22Rv1 (cell line): Measurements from ENCODE around the gene NAA16.

Experiments
- ZFX ChIP-seq: fragments of 450-650 bp; IDR thresholded peaks from 2 replicates; pipeline ENCODE4 v1.6.1; 2017; ENCODE audit warnings: antibody characterized with exemption, borderline replicate concordance
- TF ChIP-seq, protein P1 (sequence below): fragments of 450-650 bp; IDR thresholded peaks from 2 replicates; pipeline ENCODE4 v1.5.1; 2017; ENCODE audit warnings: mild to moderate bottlenecking

DNA sequence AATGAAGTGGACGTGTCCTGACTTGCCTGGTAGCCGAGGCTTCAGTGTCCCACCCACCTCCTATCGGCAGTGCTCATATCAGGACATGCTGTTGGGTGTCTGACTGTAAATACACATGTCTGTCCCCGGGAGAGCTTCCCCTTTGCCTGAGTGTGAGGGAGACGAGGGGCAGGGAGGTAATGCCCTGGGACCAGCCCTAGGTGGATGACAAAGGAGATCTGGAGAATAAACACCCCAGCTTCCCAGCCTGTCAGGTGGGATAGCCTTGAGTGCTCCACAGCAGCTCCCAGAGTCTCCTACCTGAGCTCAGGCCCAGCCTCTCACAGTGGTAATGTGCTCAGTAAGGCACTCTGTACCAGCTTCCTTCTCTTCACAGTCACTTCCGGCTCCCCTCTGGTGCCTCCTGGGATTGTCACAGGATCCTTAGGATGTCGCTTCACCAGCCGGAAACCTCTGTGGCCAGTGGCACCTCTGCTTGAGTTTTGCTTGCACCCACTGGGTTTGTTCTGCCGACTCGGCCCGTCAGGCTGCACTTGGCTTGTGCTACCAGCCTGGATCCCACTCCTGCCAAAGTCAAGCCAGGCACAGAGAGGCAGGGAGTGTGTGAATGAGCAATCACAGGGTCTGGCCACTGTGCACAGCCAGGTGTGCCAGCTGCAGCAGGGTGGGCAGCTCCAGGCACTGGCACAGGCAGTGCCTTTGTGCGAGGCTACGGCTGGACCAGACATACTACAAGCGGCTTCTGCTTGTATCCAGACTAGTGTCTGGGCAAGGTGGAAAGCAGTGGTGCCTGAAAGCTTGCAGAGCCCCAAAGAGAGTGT lies 91.8 kb downstream of the NAA16 start:
- TF ChIP-seq, protein P1, sequence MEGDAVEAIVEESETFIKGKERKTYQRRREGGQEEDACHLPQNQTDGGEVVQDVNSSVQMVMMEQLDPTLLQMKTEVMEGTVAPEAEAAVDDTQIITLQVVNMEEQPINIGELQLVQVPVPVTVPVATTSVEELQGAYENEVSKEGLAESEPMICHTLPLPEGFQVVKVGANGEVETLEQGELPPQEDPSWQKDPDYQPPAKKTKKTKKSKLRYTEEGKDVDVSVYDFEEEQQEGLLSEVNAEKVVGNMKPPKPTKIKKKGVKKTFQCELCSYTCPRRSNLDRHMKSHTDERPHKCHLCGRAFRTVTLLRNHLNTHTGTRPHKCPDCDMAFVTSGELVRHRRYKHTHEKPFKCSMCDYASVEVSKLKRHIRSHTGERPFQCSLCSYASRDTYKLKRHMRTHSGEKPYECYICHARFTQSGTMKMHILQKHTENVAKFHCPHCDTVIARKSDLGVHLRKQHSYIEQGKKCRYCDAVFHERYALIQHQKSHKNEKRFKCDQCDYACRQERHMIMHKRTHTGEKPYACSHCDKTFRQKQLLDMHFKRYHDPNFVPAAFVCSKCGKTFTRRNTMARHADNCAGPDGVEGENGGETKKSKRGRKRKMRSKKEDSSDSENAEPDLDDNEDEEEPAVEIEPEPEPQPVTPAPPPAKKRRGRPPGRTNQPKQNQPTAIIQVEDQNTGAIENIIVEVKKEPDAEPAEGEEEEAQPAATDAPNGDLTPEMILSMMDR: no peak
- no peak for TF ChIP-seq ZFX
